Neuronal stem cell (in vitro differentiated cells): ENCODE measurements around the gene TEX13D. TPM values are rescaled to one million over a fixed set of nuclear protein-coding genes. Genes with fewer than 3 reads are reported as not detected.
"Not testable (repeated sequence)": the region's sequence is repeated elsewhere in the genome, so short reads cannot be mapped to it uniquely, and the experiment has no call there.

Experiments
- DNase-seq: peaks from one replicate; pipeline ENCODE4 v3.0.0-alpha.2; 2013; ENCODE audit warnings: low spot score
- H2AFZ ChIP-seq: one replicate; pipeline ENCODE4 v1.6.1; 2013; ENCODE audit warnings: mild to moderate bottlenecking, low read length, inconsistent platforms
- H2AK5ac ChIP-seq: 2 replicates; pipeline ENCODE4 v1.6.1; 2013; ENCODE audit warnings: low read depth, mild to moderate bottlenecking, inconsistent platforms, low read length, moderate library complexity, mixed read lengths
- H2BK120ac ChIP-seq: 2 replicates; pipeline ENCODE4 v1.6.1; 2013; ENCODE audit warnings: low read depth, mild to moderate bottlenecking, inconsistent platforms, low read length, moderate library complexity, mixed read lengths
- H2BK12ac ChIP-seq: one replicate; pipeline ENCODE4 v1.6.1; 2013; ENCODE audit warnings: low read length, inconsistent platforms
- H2BK15ac ChIP-seq: 2 replicates; pipeline ENCODE4 v1.6.1; 2013; ENCODE audit warnings: mild to moderate bottlenecking, low read length, inconsistent platforms, mixed read lengths
- H2BK5ac ChIP-seq: one replicate; pipeline ENCODE4 v1.6.1; 2013; ENCODE audit warnings: inconsistent platforms, mild to moderate bottlenecking, low read length, moderate library complexity
- H3K14ac ChIP-seq: one replicate; pipeline ENCODE4 v1.6.1; 2013; ENCODE audit warnings: low read length, inconsistent platforms
- H3K18ac ChIP-seq: 2 replicates; pipeline ENCODE4 v1.6.1; 2013; ENCODE audit warnings: low read length, inconsistent platforms
- H3K23ac ChIP-seq: 2 replicates; pipeline ENCODE4 v1.6.1; 2013; ENCODE audit warnings: low read depth, mild to moderate bottlenecking, mixed read lengths, low read length, inconsistent platforms; ENCODE audit not compliant: poor library complexity
- H3K27ac ChIP-seq: replicated peaks from 3 replicates; pipeline ENCODE4 v1.5.1; 2013; ENCODE audit warnings: low read length, inconsistent platforms
- H3K27me3 ChIP-seq, 3 experiments: 2 replicates each; pipeline ENCODE4 v1.6.1; 2013; ENCODE audit warnings: low read length in 3 of 3, mild to moderate bottlenecking in 2 of 3, inconsistent platforms in 1 of 3, low read depth in 1 of 3, mixed read lengths in 1 of 3, moderate library complexity in 1 of 3; ENCODE audit not compliant: control insufficient read depth in 3 of 3, insufficient read depth in 3 of 3
- H3K36me3 ChIP-seq, 2 donors: replicated peaks in 1 of 2; 2 replicates each; pipeline ENCODE4 v1.6.1; 2013; ENCODE audit warnings: low read length in 2 of 2; ENCODE audit not compliant: control insufficient read depth in 2 of 2, insufficient read depth in 2 of 2
- H3K4ac ChIP-seq: 2 replicates; pipeline ENCODE4 v1.6.1; 2013; ENCODE audit warnings: inconsistent platforms, mild to moderate bottlenecking, low read length, moderate library complexity
- H3K4me1 ChIP-seq, 2 donors: 1 replicate in 1 of 2; 2 replicates in 1 of 2; pipeline ENCODE4 v1.6.1; 2013; ENCODE audit warnings: low read length in 2 of 2, low read depth in 1 of 2; ENCODE audit not compliant: control insufficient read depth in 2 of 2, insufficient read depth in 1 of 2
- H3K4me2 ChIP-seq: one replicate; pipeline ENCODE4 v1.6.1; 2013; ENCODE audit warnings: mild to moderate bottlenecking, low read length, inconsistent platforms; ENCODE audit not compliant: insufficient read depth, poor library complexity, severe bottlenecking
- H3K4me3 ChIP-seq, 2 donors: 2 replicates each; pipeline ENCODE4 v1.5.1; 2013; ENCODE audit warnings: low read length in 2 of 2, mild to moderate bottlenecking in 2 of 2, inconsistent platforms in 1 of 2, moderate library complexity in 1 of 2
- H3K79me1 ChIP-seq: one replicate; pipeline ENCODE4 v1.6.1; 2013; ENCODE audit warnings: low read depth, mild to moderate bottlenecking, inconsistent platforms, low read length, moderate library complexity
- H3K9ac ChIP-seq: one replicate; pipeline ENCODE4 v1.6.1; 2013; ENCODE audit warnings: mild to moderate bottlenecking, low read depth, low read length, inconsistent platforms; ENCODE audit not compliant: poor library complexity
- H3K9me3 ChIP-seq, 2 donors: replicated peaks in 1 of 2; 2 replicates each; pipeline versions ENCODE3 to v1.6.1; 2013; ENCODE audit warnings: low read length in 2 of 2, mild to moderate bottlenecking in 2 of 2, inconsistent platforms in 1 of 2, low read depth in 1 of 2, mixed read lengths in 1 of 2, moderate library complexity in 1 of 2; ENCODE audit not compliant: control insufficient read depth in 2 of 2, insufficient read depth in 1 of 2
- H4K8ac ChIP-seq: one replicate; pipeline ENCODE4 v1.6.1; 2013; ENCODE audit warnings: low read depth, mild to moderate bottlenecking, inconsistent platforms, low read length, moderate library complexity
- H4K91ac ChIP-seq: one replicate; pipeline ENCODE4 v1.6.1; 2013; ENCODE audit warnings: low read length, low read depth, mild to moderate bottlenecking, inconsistent platforms; ENCODE audit not compliant: poor library complexity
- WGBS, 2 donors: extraction: QIAGEN DNeasy Blood & Tissue Kit; methylation state at CpG; one replicate each; pipeline ENCODE4 v1.1.7; 2013; ENCODE audit warnings: missing lambda C conversion rate in 2 of 2, mixed read lengths in 1 of 2; ENCODE audit not compliant: insufficient read length in 2 of 2, insufficient replicate concordance in 1 of 2; ENCODE audit errors: extremely low coverage in 2 of 2; 5-methylcytosine and 5-hydroxymethylcytosine counted together
- polyA plus RNA-seq, 2 experiments: library from polyadenylated mRNA; stranded (reverse); fragments of 200-250 nt; gene quantifications; one replicate each; pipeline ENCODE4 v1.2.3, GENCODE V29; 2013

TEX13D gene
- polyA plus RNA-seq (2013, experiment 1 of 2), result 0.03 TPM
- polyA plus RNA-seq (2013, experiment 2 of 2), result 0.01 TPM

- no peak within 1 kb of the TSS for H2BK15ac ChIP-seq
- no peak within 1 kb of the TSS for H4K8ac ChIP-seq
- H4K91ac ChIP-seq, result no peak within 1 kb of the TSS
- no peak within 1 kb of the TSS for H3K27ac ChIP-seq
- H2BK5ac ChIP-seq, result no peak within 1 kb of the TSS
- H3K9me3 ChIP-seq, result no peaks in the 10 kb centered on the region
- H3K18ac ChIP-seq, result peak within 1 kb of the TSS; percentile 48
- no peak within 1 kb of the TSS for H2BK12ac ChIP-seq
- H3K4me2 ChIP-seq, result no peak within 1 kb of the TSS
- no peak within 1 kb of the TSS for H3K4me3 ChIP-seq
- H3K4ac ChIP-seq, result no peak within 1 kb of the TSS
- H3K79me1 ChIP-seq, result no peaks in the 10 kb centered on the region
- no peak within 1 kb of the TSS for H3K14ac ChIP-seq
- H2AK5ac ChIP-seq, result peak within 1 kb of the TSS; percentile 63
- no peak within 1 kb of the TSS for H2AFZ ChIP-seq
- H3K4me1 ChIP-seq, result no peaks in the 10 kb centered on the region
- no CpG with 5 or more reads among the region's 57 CpGs for WGBS, 2 donors
- H3K9ac ChIP-seq, result no peak within 1 kb of the TSS
- no peaks in the 10 kb centered on the region for H3K27me3 ChIP-seq
- DNase-seq, result no peak
- H3K23ac ChIP-seq, result no peak within 1 kb of the TSS
- no peaks in the 10 kb centered on the region for H3K36me3 ChIP-seq
- H2BK120ac ChIP-seq, result no peak within 1 kb of the TSS
Measured at GRCh38 chrX:124332481-124333424, at the start of gene TEX13D. Gene TEX13D (plus strand): TSS chrX:124332660. CDS start chrX:124332918, 258 bp downstream.

- no peak overlapping the region for H2AFZ ChIP-seq
- no peak overlapping the region for H3K18ac ChIP-seq
- H3K4ac ChIP-seq, result no peak overlapping the region
- H3K4me3 ChIP-seq, result no peak overlapping the region
- no peak overlapping the region for H2AK5ac ChIP-seq
- H2BK12ac ChIP-seq, result no peak overlapping the region
- no peak overlapping the region for H3K4me2 ChIP-seq
- no peak overlapping the region for H2BK15ac ChIP-seq
- no peak overlapping the region for H3K14ac ChIP-seq
- H4K91ac ChIP-seq, result no peak overlapping the region
- no peak overlapping the region for H2BK5ac ChIP-seq
- no peak for DNase-seq
- H3K27me3 ChIP-seq, result no peaks in the 10 kb centered on the region
- H3K9me3 ChIP-seq, result no peaks in the 10 kb centered on the region
- no CpG with 5 or more reads among the region's 4 CpGs for WGBS, 2 donors
- H2BK120ac ChIP-seq, result no peak overlapping the region
- H4K8ac ChIP-seq, result no peak overlapping the region
- no peaks in the 10 kb centered on the region for H3K4me1 ChIP-seq
- H3K79me1 ChIP-seq, result no peaks in the 10 kb centered on the region
- H3K9ac ChIP-seq, result no peak overlapping the region
- no peak overlapping the region for H3K23ac ChIP-seq
- no peaks in the 10 kb centered on the region for H3K36me3 ChIP-seq
- no peak overlapping the region for H3K27ac ChIP-seq
Measured at GRCh38 chrX:124289443-124289842, 43.0 kb upstream of the TEX13D start.

- Histone ChIP-seq H3K4me3 (no peak overlapping the region), H2BK120ac (no peak overlapping the region), H3K4me2 (no peak overlapping the region), H4K8ac (no peak overlapping the region), H2AFZ (no peak overlapping the region), H3K14ac (no peak overlapping the region), H3K9me3 (no peaks in the 10 kb centered on the region), H3K79me1 (no peaks in the 10 kb centered on the region), H4K91ac (no peak overlapping the region), H3K27ac (no peak overlapping the region), H3K9ac (no peak overlapping the region), H2BK15ac (no peak overlapping the region), H3K4ac (no peak overlapping the region), H2BK12ac (no peak overlapping the region), H3K27me3 (no peaks in the 10 kb centered on the region), H3K36me3 (no peaks in the 10 kb centered on the region), H3K4me1 (no peaks in the 10 kb centered on the region), H3K18ac (no peak overlapping the region), H2BK5ac (no peak overlapping the region), H3K23ac (no peak overlapping the region), H2AK5ac (no peak overlapping the region)
- DNase-seq, result no peak
Measured at GRCh38 chrX:124293810-124294209, 38.6 kb upstream of the TEX13D start.

- not testable (repeated sequence) for DNase-seq, H2BK120ac ChIP-seq, H3K27ac ChIP-seq, H3K23ac ChIP-seq, H4K91ac ChIP-seq, H3K4me1 ChIP-seq, H3K4ac ChIP-seq, H2AFZ ChIP-seq, H3K14ac ChIP-seq, H3K9me3 ChIP-seq, H2BK12ac ChIP-seq, H3K79me1 ChIP-seq, H3K4me2 ChIP-seq, H3K27me3 ChIP-seq, H3K18ac ChIP-seq, H2AK5ac ChIP-seq, H2BK15ac ChIP-seq, H3K36me3 ChIP-seq, H4K8ac ChIP-seq, H2BK5ac ChIP-seq, H3K4me3 ChIP-seq, H3K9ac ChIP-seq
- WGBS, 2 donors, result no CpG with 5 or more reads among the region's 4 CpGs
Measured at GRCh38 chrX:124299323-124299722, 33.1 kb upstream of the TEX13D start.
